GM19351 (cell line): ENCODE results near the gene CELA2A.
"Not testable (repeated sequence)": the region's sequence is repeated elsewhere in the genome, so short reads cannot be mapped to it uniquely, and the experiment has no call there.

Experiments
- ATAC-seq: cut with Tn5 transposase; IDR thresholded peaks from one replicate; pipeline ENCODE4 v1.9.1; 2021; ENCODE audit warnings: mild to moderate bottlenecking, moderate library complexity; ENCODE audit not compliant: unreplicated experiment

The CELA2A gene

GRCh38 chr1:15424981-15425380 lies 31.6 kb upstream of the CELA2A start:
- no peak for ATAC-seq

GRCh38 chr1:15425521-15425920 lies 31.0 kb upstream of the CELA2A start:
- no peak for ATAC-seq

GRCh38 chr1:15425958-15426357 lies 30.6 kb upstream of the CELA2A start:
- no peak for ATAC-seq

DNA sequence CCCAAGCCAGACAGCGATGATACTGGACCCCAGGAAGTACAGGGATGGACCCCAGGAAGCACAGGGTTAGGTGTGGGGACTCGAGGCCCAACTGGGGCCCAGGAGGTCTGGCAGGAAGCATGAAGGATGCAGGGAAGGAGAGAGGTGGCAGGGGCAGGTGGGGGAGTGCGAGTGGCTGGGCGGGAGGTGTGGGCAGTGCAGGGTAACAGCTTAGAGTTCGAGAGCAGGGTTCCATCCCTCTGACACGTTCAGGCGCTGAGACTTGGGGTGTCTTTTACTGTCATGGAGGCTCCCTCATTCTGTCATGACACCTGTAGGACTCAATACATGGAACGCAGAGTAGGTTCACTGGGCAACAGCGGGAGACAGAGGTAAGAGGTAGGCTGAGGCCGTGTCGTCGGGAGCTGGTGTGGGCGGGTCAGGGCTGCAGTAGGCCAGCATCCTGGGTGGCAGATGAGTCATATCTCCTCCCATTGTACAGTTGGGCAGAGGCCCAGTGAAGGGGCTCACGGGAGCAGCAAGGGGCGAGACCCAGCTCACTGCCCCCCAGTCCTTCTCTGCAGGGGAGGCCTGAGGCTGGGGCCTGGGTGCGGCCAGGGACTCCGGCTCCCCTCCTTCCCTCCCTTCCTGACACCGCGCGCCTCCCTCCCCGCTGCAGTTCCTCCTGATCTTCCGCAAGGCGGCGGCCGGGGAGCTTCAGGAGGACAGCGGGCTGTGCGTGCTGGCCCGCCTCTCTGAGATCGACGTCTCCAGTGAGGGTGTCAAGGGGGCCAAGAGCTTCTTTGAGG lies 29.8 kb upstream of the CELA2A start:
- ATAC-seq = no peak

- ATAC-seq = no peak
Observed at GRCh38 chr1:15427280-15427666, 29.3 kb upstream of the CELA2A start.

GRCh38 chr1:15428252-15428651 lies 28.3 kb upstream of the CELA2A start:
- not testable (repeated sequence) for ATAC-seq

DNA sequence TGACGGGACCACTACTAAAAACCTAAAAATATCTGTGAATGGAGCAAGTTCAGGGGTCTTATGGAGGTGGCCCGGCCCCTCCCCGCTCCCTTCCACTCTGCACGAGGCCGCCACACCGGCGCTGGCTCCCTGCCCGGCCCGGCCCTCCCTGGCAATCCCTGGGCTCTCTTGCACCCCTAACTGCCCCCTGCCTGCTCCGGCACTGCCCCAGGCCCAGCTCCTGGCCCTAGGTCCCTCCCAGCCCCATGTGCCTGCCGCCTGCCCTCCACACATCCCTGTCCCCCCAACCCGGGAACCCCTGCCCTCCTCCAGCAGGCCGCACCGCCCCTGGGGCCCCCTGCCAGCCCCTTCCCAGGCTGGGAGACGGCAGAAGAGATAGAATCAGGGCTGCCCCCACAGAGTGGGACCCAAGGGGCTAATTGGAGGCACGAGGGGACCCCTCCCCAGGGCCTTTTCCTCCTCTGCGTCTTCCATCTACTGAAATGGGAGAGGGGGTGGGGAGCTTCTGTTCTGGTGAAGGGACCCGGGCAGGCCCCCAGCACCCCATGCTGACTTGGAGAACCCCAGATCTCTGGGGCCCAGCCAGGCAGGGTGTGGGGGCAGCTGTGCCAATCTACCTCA lies 27.6 kb upstream of the CELA2A start:
- ATAC-seq = no peak

DNA sequence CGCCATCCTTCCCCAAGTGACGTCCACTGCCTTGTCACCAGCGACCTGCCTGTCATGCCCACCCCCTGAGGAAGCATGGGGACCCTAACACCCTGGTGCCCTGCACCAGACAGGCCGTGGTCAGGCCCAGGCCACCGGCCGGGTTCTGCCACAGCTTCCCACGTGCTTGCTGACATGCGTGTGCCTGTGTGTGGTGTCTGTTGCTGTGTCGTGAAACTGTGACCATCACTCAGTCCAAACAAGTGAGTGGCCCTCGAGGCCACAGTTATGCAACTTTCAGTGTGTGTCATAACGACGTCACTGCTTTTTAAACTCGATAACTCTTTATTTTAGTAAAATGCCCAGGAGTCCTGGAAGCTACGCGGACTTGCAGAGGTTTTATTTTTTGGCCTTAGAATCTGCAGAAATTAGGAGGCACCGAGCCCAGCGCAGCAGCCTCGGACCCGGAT lies 26.8 kb upstream of the CELA2A start:
- ATAC-seq = no peak

- no peak for ATAC-seq
Observed at GRCh38 chr1:15430787-15431570, 25.6 kb upstream of the CELA2A start.

DNA sequence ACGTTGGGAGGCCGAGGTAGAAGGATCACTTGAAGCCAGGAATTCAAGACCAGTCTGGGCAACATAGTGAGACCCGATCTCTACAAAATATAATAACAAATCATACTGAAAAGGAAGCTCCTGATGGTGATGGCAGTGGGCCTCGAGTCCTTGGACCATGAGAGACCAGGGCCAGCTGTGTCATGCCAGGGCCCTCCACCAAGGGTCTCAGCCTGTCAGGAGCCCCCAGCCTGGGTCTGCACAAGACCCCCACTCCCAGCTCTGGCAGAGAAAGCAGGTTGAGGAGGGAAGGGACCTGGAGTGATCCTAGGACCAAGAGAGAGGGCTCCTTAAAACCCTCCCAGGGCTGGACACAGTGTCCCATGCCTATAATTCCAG lies 25.0 kb upstream of the CELA2A start:
- no peak for ATAC-seq

GRCh38 chr1:15432324-15432723 lies 24.2 kb upstream of the CELA2A start:
- ATAC-seq = no peak

DNA sequence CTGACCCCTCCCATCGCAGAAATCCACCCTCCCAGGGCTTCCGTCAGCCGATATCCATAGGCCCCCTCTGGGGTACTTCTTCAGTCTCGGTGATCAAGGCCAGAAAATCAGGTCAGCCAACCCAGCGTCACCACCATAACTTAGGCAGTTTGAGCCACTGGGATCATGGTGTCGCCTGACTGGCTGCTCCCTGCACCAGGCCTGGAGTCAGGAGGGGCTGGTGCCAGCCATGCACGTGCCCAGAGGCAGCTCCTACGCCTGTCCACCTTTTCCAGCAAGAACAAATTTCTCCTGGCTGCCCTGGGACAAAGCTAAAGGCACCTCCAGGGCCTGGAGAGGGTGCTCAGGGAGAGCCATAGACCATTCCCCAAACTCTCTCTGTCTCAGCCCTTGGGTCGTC lies 23.1 kb upstream of the CELA2A start:
- ATAC-seq = no peak

DNA sequence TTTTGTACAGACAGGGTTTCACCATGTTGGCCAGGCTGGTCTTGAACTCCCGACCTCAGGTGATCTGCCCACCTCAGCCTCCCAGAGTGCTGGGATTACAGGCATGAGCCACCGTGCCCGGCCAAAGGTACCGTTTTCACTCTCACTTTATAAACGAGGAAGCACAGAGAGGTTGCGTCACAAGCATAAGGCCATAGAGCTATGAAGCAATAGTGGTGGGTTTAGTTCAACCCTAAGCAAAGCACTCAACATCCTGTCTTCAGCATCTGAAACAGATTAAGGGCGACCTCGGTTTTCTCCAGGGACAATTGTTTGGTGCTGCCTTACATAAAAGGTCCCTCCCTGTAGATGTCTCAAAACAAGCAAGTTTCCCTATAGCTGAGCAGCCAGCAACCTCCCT lies 21.8 kb upstream of the CELA2A start:
- not testable (repeated sequence) for ATAC-seq

- no peak for ATAC-seq
Observed at GRCh38 chr1:15435239-15436077, 21.1 kb upstream of the CELA2A start.

GRCh38 chr1:15436881-15437442 lies 19.6 kb upstream of the CELA2A start:
- no peak for ATAC-seq

DNA sequence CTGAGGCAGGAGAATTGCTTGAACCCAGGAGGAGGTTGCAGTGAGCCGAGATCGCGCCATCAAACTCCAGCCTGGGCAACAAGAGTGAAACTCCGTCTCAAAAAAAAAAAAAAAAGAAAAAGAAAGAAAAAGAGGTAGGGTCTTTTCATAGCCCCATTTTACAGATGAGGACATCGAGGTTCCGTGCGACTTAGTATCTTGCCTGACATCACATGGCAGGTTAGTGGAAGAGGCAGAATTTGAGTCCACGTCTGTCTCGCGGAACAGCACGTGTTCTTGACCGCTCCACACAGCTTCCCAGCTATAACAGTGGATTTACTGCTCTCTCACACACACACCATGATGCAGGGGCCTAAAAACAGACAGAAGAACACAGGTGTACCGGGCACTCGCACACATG lies 17.2 kb upstream of the CELA2A start:
- ATAC-seq = no peak

GRCh38 chr1:15440357-15440756 lies 16.2 kb upstream of the CELA2A start:
- ATAC-seq = no peak

GRCh38 chr1:15441247-15441646 lies 15.3 kb upstream of the CELA2A start:
- ATAC-seq = no peak

- ATAC-seq = no peak
Observed at GRCh38 chr1:15442119-15442518, 14.4 kb upstream of the CELA2A start.

DNA sequence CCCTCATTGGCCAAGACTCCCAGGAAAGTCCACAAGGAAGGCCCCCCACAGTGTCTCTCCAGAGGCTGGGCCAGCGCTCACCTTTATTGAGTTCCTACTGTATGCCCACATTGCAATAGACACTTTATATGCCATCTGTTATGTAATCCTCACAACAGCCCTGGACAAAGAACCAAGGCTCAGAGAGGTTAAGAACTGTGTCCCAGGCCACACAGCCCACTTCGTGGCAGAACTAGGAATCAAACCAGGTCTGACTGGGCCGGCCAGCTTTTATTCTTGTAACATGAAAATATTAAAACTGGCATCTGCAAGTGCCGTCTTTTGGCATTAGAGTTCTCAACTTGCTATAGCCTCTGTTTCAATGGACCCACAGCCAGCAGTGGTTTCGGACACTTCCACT lies 13.8 kb upstream of the CELA2A start:
- no peak for ATAC-seq

DNA sequence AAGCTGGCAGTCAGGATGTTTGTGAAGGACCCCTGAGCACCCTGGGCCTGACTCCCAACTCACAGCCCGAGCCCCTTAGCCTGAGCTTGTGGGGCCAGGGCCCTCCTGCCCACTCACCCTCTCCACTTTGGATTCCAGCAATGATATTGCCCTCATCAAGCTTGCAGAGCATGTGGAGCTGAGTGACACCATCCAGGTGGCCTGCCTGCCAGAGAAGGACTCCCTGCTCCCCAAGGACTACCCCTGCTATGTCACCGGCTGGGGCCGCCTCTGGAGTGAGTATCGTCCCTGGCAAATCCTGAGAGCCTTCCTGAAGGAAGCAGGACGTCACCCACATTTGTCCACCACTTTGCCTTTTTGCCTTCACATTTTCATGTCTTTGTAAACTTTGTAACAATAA lies 13.3 kb upstream of the CELA2A start:
- ATAC-seq = no peak
